Aorta (tissue), 5 donors: ENCODE results near the gene NAA40. TPM values are rescaled to one million over a fixed set of nuclear protein-coding genes. Genes with fewer than 3 reads are reported as not detected.
"Not testable (repeated sequence)": the region's sequence is repeated elsewhere in the genome, so short reads cannot be mapped to it uniquely, and the experiment has no call there.

Experiments
- ATAC-seq: fragments of 200-7000 bp; cut with Tn5 transposase; one replicate; pipeline ENCODE4 v1.9.1; 2022; ENCODE audit warnings: moderate library complexity; ENCODE audit not compliant: low FRiP score
- DNase-seq, 2 donors: peaks; one replicate each; pipeline ENCODE4 v3.0.0-alpha.2; 2020
- H3K27ac ChIP-seq, 2 donors: one replicate each; pipeline ENCODE4 v1.5.1; 2013; ENCODE audit warnings: low read length in 2 of 2, mild to moderate bottlenecking in 2 of 2, moderate library complexity in 2 of 2, control low read depth in 1 of 2, inconsistent platforms in 1 of 2, low read depth in 1 of 2
- H3K27me3 ChIP-seq, 2 donors: one replicate each; pipeline ENCODE4 v1.6.1; 2013; ENCODE audit warnings: control low read depth in 1 of 2, low read length in 1 of 2, mild to moderate bottlenecking in 1 of 2, moderate library complexity in 1 of 2; ENCODE audit not compliant: insufficient read depth in 2 of 2, control insufficient read depth in 1 of 2
- H3K36me3 ChIP-seq, 2 donors: one replicate each; pipeline ENCODE4 v1.6.1; 2013; ENCODE audit warnings: control low read depth in 1 of 2, low read length in 1 of 2, mild to moderate bottlenecking in 1 of 2; ENCODE audit not compliant: insufficient read depth in 2 of 2, control insufficient read depth in 1 of 2
- H3K4me1 ChIP-seq, 2 donors: one replicate each; pipeline ENCODE4 v1.6.1; 2013; ENCODE audit warnings: low read length in 2 of 2, control low read depth in 1 of 2, mild to moderate bottlenecking in 1 of 2, moderate library complexity in 1 of 2; ENCODE audit not compliant: insufficient read depth in 2 of 2, control insufficient read depth in 1 of 2
- H3K4me3 ChIP-seq, 2 donors: one replicate each; pipeline ENCODE4 v1.5.1; 2013; ENCODE audit warnings: low read length in 2 of 2, control low read depth in 1 of 2, mild to moderate bottlenecking in 1 of 2
- H3K9me3 ChIP-seq: one replicate; pipeline ENCODE4 v1.6.1; 2013; ENCODE audit warnings: mild to moderate bottlenecking, low read length; ENCODE audit not compliant: control insufficient read depth
- WGBS, 2 donors: extraction: QIAGEN DNeasy Blood & Tissue Kit; methylation state at CpG; one replicate each; pipeline ENCODE4 v1.1.7; 2013; 5-methylcytosine and 5-hydroxymethylcytosine counted together
- intact Hi-C, 2 donors: fragments of 100-400 bp; cut with DNase I; formaldehyde crosslinking; loops; one replicate each; pipeline versions ENCODE4 v1.14.2 to v1.15.0; 2022
- polyA plus RNA-seq, 2 donors: library from polyadenylated mRNA; stranded (reverse); fragments of 200-250 nt; gene quantifications; one replicate each; pipeline ENCODE4 v1.2.3, GENCODE V29; 2013
- total RNA-seq, 2 donors: library from RNA; stranded (reverse); fragmentation: NEBNext Ultra II Directional; extraction: Animal tissue kit (Norgen Biotek cat#: 25700); gene quantifications; one replicate each; pipeline ENCODE4 v1.2.1, GENCODE V29; 2021
- donor health status: healthy with polysubstance abuse.
- donor health status: Bipolar disorder and iron deficiency.
- donor health status: DM: no; HTN: no; CAD: no.
- donor health status: DM: no; HTN: no; CAD: no.
- donor health status: DM: yes; HTN: yes; CAD: no.

The NAA40 gene
- total and polyA plus RNA-seq, 4 donors, result 5.3 to 26.9 (median 18.4) TPM

DNA sequence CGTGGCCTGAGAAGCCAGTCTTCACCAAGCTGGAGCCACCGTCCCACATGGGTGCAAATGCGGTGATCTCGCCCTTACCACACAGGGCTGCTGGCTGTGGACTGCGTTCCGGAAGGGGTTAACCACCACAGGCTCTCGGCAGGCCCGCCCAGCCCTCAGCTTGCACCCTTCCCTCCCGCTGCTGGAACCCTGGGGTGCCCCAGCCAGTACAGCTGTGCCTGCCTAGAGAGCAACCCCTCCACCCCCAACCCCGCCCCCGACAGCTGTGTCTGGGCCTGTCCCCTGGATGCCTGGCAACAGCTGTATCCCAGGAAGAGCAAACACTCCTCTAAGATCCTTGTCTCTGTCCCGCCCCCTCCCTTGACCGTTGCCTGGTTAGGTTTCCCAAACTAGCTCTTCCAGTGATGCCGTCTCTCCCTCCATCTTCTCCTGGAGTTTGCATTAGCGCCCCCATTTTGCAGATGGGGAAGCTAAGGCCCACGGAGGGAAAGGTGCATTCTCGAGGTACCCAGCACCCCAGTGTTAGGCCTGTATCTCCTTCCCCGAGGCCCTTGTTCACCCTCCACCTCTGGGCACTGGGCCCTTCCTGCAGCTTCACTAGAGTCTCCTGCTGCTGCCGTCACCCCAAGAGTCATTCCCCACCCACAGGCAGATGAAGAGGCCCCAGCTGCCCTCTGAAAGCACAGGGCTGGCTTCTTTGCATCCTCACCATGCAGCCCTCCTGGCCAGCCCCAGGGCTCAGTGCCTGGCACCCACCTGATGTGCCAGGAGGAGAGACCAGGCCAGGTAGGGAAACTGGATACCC is 23.0 kb downstream of the NAA40 start:
- H3K4me3 ChIP-seq, result no peak overlapping the region
- H3K27me3 ChIP-seq, result no peaks in the 10 kb centered on the region
- 33 to 34% methylated on average over 18 to 19 of the region's 19 CpGs for WGBS, 2 donors
- ATAC-seq (peak; percentile 34), DNase-seq (no peak)
- no peaks in the 10 kb centered on the region for H3K4me1 ChIP-seq
- H3K36me3 ChIP-seq, result no peaks in the 10 kb centered on the region
- intact Hi-C loops, result no loop called here
- H3K27ac ChIP-seq, result no peak overlapping the region
- no peaks in the 10 kb centered on the region for H3K9me3 ChIP-seq

DNA sequence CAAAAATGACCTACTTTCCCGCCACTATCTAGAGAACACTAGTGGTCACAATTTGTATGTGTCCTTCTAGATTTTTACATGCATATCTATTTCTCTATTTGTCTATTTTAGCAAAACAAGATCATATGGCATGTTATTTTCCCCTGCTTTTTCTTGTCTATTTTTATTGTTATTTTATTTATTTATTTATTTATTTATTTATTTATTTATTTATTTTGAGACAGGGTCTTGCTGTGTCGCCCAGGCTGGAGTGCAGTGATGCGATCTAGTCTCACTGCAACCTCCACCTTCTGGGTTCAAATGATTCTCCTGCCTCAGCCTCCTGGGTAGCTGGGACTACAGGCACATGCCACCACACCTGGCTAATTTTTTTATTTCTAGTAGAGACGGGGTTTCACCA is 25.1 kb downstream of the NAA40 start:
- H3K4me1 ChIP-seq, H3K9me3 ChIP-seq, H3K36me3 ChIP-seq, intact Hi-C loops, DNase-seq, H3K4me3 ChIP-seq, H3K27ac ChIP-seq, ATAC-seq, H3K27me3 ChIP-seq: not testable (repeated sequence)
- 84 to 90% methylated on average over 4 of the region's 4 CpGs for WGBS, 2 donors

GRCh38 chr11:63966444-63966843 is 27.6 kb downstream of the NAA40 start:
- DNase-seq, result no peak
- Histone ChIP-seq H3K9me3 (no peaks in the 10 kb centered on the region), H3K27me3 (no peaks in the 10 kb centered on the region), H3K4me1 (no peaks in the 10 kb centered on the region), H3K27ac (no peak overlapping the region), H3K4me3 (no peak overlapping the region), H3K36me3 (no peaks in the 10 kb centered on the region)
- intact Hi-C loops, result no loop called here
- no peak for ATAC-seq
- 96 to 97% methylated on average over 1 of the region's 1 CpG for WGBS, 2 donors

DNA sequence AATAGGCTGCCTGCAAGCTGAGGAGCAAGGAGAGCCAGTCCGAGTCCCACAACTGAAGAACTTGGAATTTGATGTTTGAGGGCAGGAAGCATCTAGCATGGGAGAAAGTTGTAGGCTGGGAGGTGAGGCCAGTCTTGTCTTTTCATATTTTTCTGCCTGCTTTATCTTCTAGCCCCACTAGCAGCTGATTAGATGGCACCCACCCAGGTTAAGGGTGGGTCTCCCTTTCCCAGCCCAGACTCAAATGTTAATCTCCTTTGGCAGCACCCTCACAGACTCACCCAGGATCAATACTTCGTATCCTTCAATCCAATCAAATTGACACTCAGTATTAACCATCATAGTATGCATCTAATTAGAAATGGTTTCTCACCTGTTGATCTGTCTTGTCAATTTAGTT is 30.7 kb downstream of the NAA40 start:
- no peak overlapping the region for H3K4me3 ChIP-seq
- intact Hi-C loops, result no loop called here
- WGBS, 2 donors, result 81 to 86% methylated on average over 2 of the region's 2 CpGs
- H3K4me1 ChIP-seq, result no peaks in the 10 kb centered on the region
- no peak overlapping the region for H3K27ac ChIP-seq
- H3K27me3 ChIP-seq, result no peaks in the 10 kb centered on the region
- no peak for ATAC-seq
- H3K9me3 ChIP-seq, result no peaks in the 10 kb centered on the region
- DNase-seq, result no peak
- no peaks in the 10 kb centered on the region for H3K36me3 ChIP-seq

DNA sequence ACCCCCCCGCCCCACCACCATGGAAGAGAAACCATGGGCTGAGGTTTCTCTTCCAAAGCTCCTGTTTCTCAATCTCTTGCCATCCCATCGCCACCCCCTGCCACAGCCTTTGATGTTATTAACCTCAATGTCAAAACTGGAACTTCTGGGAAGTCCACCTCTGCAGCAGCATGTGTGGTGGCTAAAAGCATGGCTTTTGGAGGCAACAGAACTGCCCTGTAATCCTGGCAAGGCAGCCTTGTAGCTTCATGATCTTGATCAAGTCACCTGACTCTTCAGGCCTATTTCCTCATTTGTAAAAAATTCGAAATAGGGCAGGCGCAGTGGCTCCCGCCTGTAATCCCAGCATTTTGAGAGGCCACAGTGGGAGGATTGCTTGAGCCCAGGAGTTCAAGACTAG is 32.1 kb downstream of the NAA40 start:
- H3K27me3 ChIP-seq, result no peaks in the 10 kb centered on the region
- no peaks in the 10 kb centered on the region for H3K9me3 ChIP-seq
- no peaks in the 10 kb centered on the region for H3K4me1 ChIP-seq
- intact Hi-C loops, result no loop called here
- DNase-seq, result no peak
- WGBS, 2 donors, result 69 to 71% methylated on average over 5 of the region's 5 CpGs
- H3K27ac ChIP-seq, result no peak overlapping the region
- no peak overlapping the region for H3K4me3 ChIP-seq
- no peak for ATAC-seq
- H3K36me3 ChIP-seq, result no peaks in the 10 kb centered on the region

DNA sequence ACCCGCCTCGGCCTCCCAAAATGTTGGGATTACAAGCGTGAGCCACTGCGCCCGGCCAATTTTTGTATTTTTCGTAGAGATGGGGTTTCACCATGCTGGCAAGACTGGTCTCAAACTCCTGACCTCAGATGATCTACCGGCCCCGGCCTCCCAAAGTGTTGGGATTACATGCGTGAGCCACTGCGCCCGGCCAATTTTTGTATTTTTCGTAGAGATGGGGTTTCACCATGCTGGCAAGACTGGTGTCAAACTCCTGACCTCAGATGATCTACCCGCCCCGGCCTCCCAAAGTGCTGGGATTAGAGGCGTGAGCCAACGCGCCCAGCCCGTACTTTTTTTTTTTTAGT is 35.1 kb downstream of the NAA40 start:
- H3K9me3 ChIP-seq, DNase-seq, ATAC-seq, H3K4me3 ChIP-seq, H3K27ac ChIP-seq, H3K27me3 ChIP-seq, H3K36me3 ChIP-seq, intact Hi-C loops, H3K4me1 ChIP-seq: not testable (repeated sequence)
- 69 to 73% methylated on average over 18 of the region's 18 CpGs for WGBS, 2 donors

DNA sequence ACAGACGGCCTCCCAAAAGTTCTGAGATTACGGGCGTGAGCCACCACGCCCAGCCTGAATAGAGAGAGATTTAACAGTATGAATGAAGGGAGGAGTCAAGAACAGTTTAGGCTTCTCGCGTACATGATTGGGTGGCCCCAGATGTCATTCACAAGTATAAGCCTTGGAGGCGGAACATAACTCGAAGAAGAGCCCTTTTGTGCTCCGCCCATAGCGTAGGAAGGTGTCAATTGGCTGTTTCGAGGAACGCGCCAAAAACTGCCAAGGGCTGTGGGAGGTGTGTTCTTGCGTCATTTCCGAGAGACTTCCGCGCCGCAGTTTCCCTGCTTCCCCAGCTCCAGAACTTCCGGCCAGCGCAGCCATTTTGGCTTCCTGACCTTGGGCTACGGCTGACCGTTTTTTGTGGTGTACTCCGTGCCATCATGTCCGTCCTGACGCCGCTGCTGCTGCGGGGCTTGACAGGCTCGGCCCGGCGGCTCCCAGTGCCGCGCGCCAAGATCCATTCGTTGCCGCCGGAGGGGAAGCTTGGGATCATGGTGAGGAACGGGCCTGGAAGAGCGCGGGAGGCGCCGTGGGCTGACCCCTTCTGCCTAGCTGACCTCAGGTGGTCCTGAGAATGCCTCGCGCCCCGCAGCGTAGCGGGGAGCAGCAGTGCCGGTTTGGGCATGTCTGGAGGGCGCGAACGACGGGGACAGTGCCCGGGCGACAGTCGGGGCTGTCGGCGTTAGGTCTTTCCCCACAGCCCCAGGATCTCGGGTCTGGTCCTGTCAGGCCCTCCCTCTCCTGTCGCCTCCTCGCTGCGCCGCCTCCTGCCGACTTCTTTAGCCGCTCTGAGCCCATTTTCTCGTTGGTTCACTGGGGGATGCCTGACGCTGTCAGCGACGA is 35.7 kb downstream of the NAA40 start, which contains the start of gene COX8A:
Gene COX8A, plus strand, starts transcription at position 362 of the 885 bp plus-strand sequence. Its CDS starts 61 bp downstream, at position 423.
- DNase-seq (peak; percentile 98), ATAC-seq (peak; percentile 98)
- Histone ChIP-seq H3K27ac (peak within 1 kb of the TSS; percentile 67 to 96), H3K27me3 (no peaks in the 10 kb centered on the region), H3K9me3 (no peaks in the 10 kb centered on the region), H3K4me3 (peak within 1 kb of the TSS; percentile 42 to 77), H3K36me3 (no peaks in the 10 kb centered on the region), H3K4me1 (no peaks in the 10 kb centered on the region)
- intact Hi-C loops, result no loop called here
- WGBS, 2 donors, result 0% methylated on average over 65 to 67 of the region's 67 CpGs

GRCh38 chr11:63978551-63979239 is 39.9 kb downstream of the NAA40 start:
- intact Hi-C loops, result no loop called here
- no peak overlapping the region for H3K4me3 ChIP-seq
- no peaks in the 10 kb centered on the region for H3K9me3 ChIP-seq
- no peaks in the 10 kb centered on the region for H3K4me1 ChIP-seq
- H3K27me3 ChIP-seq, result no peaks in the 10 kb centered on the region
- H3K36me3 ChIP-seq, result no peaks in the 10 kb centered on the region
- WGBS, 2 donors, result 58 to 63% methylated on average over 10 of the region's 10 CpGs
- DNase-seq (no peak), ATAC-seq (no peak)
- no peak overlapping the region for H3K27ac ChIP-seq
